DOHH2 (cell line): Measurements from ENCODE around the gene ASB13.

Experiments
- CTCF ChIP-seq: fragments of 200-600 bp; sonication (generic); IDR thresholded peaks from one replicate; pipeline ENCODE4 v1.5.1; 2014; ENCODE audit warnings: antibody characterized with exemption, mild to moderate bottlenecking, low read depth, low read length; ENCODE audit not compliant: poor library complexity, severe bottlenecking
- EZH2phosphoT487 ChIP-seq: fragments of 200-600 bp; sonication (generic); IDR thresholded peaks from 2 replicates; pipeline ENCODE4 v1.6.1; 2017; ENCODE audit warnings: borderline replicate concordance, mild to moderate bottlenecking, antibody characterized with exemption, low read length, moderate library complexity, mixed read lengths

- TF ChIP-seq CTCF (peak; percentile 92), EZH2phosphoT487 (no peak)
Observed at GRCh38 chr10:5629303-5630111, 36.9 kb downstream of the ASB13 start.
